Stimulated activated CD4-positive, alpha-beta T cell treated with anti-CD3 and anti-CD28 coated beads, Interleukin-1b, Interleukin-23, amount 100 ng/mL, for 1 hour (primary cell): Measurements from ENCODE around the gene NLE1.

Experiments used
- DNase-seq, 2 donors: peaks; one replicate each; pipeline ENCODE4 v3.0.0-alpha.2; 2020; ENCODE audit warnings: low read depth in 2 of 2

NLE1 gene

GRCh38 chr17:35087731-35088355, 54.3 kb downstream of the NLE1 start:
- DNase-seq = no peak

- DNase-seq = no peak
Measured at GRCh38 chr17:35086931-35087573, 55.1 kb downstream of the NLE1 start.

- no peak for DNase-seq
Measured at GRCh38 chr17:35086164-35086563, 55.9 kb downstream of the NLE1 start.

GRCh38 chr17:35084987-35085386, 57.1 kb downstream of the NLE1 start:
- no peak for DNase-seq

- DNase-seq = no peak
Measured at GRCh38 chr17:35083071-35083470, 59.0 kb downstream of the NLE1 start.

GRCh38 chr17:35082073-35082657, 59.9 kb downstream of the NLE1 start:
- DNase-seq = no peak

- DNase-seq = no peak
Measured at GRCh38 chr17:35081638-35082037, 60.5 kb downstream of the NLE1 start.

GRCh38 chr17:35080536-35080935, 61.6 kb downstream of the NLE1 start:
- no peak for DNase-seq

- no peak for DNase-seq
Measured at GRCh38 chr17:35079547-35080423, 62.3 kb downstream of the NLE1 start.
